Gastroesophageal sphincter (tissue), 4 donors: ENCODE results near the gene SMIM21. TPM values are rescaled to one million over a fixed set of nuclear protein-coding genes. Genes with fewer than 3 reads are reported as not detected.

Experiments used
- ATAC-seq: fragments of 150-250 bp; one replicate; pipeline ENCODE4 v1.9.1; 2016; ENCODE audit warnings: mild to moderate bottlenecking, moderate library complexity
- H3K27ac ChIP-seq, 4 donors: fragments of 200-600 bp; sonication (generic) in 3 of 4; 1 replicate in 3 of 4; 2 replicates in 1 of 4; pipeline ENCODE4 v1.5.1; 2016 to 2019
- H3K27me3 ChIP-seq: fragments of 200-600 bp; sonication (generic); one replicate; pipeline ENCODE4 v1.5.1; 2019
- H3K36me3 ChIP-seq, 2 donors: fragments of 200-600 bp; sonication (generic); one replicate each; pipeline ENCODE4 v1.5.1; 2019; ENCODE audit warnings: control low read depth in 1 of 2
- H3K4me1 ChIP-seq, 3 donors: fragments of 200-600 bp; sonication (generic); 1 replicate in 2 of 3; 2 replicates in 1 of 3; pipeline ENCODE4 v1.5.1; 2016 to 2019; ENCODE audit warnings: control low read depth in 2 of 3
- H3K4me3 ChIP-seq, 2 donors: fragments of 200-600 bp; sonication (generic); one replicate each; pipeline ENCODE4 v1.5.1; 2019; ENCODE audit warnings: mild to moderate bottlenecking in 1 of 2, moderate library complexity in 1 of 2
- H3K9me3 ChIP-seq, 3 donors: fragments of 200-600 bp; sonication (generic); one replicate each; pipeline ENCODE4 v1.5.1; 2017 to 2019; ENCODE audit warnings: control low read depth in 2 of 3
- EP300 ChIP-seq: sonication (generic); formaldehyde crosslinking; IDR thresholded peaks from one replicate; pipeline ENCODE4 v1.6.1; 2017; ENCODE audit warnings: antibody characterized with exemption, mild to moderate bottlenecking
- POLR2A ChIP-seq, 2 donors: fragments of 450-650 bp; IDR thresholded peaks; one replicate each; pipeline ENCODE4 v1.6.1; 2017; ENCODE audit warnings: antibody characterized with exemption in 2 of 2, mild to moderate bottlenecking in 2 of 2, moderate library complexity in 1 of 2
- POLR2AphosphoS5 ChIP-seq: sonication (generic); formaldehyde crosslinking; IDR thresholded peaks from one replicate; pipeline ENCODE4 v1.6.1; 2017; ENCODE audit warnings: antibody characterized with exemption
- WGBS, 2 donors: methylation state at CpG; one replicate each; pipeline ENCODE4 v1.1.5; 2018; ENCODE audit warnings: low coverage in 1 of 2; 5-methylcytosine and 5-hydroxymethylcytosine counted together
- total RNA-seq, 4 donors: library from RNA; depleted of rRNA; stranded (reverse); fragments of >200 nt; gene quantifications; one replicate each; pipeline ENCODE4 v1.1.0, GENCODE V29; 2016
- TF ChIP-seq, protein P1 (sequence below), 4 experiments: fragments of 200-600 bp in 2 of 4; fragments of 450-650 bp in 2 of 4; sonication (generic) in 1 of 4; IDR thresholded peaks; one replicate each; pipeline ENCODE4 v1.5.1; 2017 to 2019; ENCODE audit warnings: antibody characterized with exemption in 4 of 4, mild to moderate bottlenecking in 2 of 4, moderate library complexity in 2 of 4

Gene SMIM21
- total RNA-seq, 4 donors from 2014 or later, result not detected

DNA sequence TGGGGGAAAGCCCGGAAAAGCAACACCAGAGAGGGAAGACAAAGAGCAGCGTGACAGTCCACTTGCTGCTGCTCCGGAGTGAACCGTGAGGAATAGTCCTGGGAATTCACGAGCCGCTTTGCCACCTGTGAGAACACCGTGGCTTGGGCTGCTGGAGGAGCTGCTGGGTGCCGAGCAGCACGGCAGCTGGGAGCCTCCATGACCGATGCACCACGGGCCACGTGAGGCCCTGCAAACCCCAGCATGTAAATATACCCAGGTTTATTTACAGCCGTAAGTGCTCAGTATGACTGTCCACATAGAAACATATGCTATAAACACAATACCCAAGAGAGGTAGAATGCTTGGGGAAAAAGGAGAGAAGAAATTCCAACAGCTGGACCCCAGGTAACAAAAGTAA, 65.1 kb downstream of the SMIM21 start:
- Histone ChIP-seq H3K36me3 (no peaks in the 10 kb centered on the region), H3K4me1 (no peaks in the 10 kb centered on the region), H3K27me3 (peaks cover 15% of the 10 kb centered on the region), H3K9me3 (no peaks in the 10 kb centered on the region), H3K27ac (no peak overlapping the region), H3K4me3 (no peak overlapping the region)
- ATAC-seq, result no peak
- 87 to 100% methylated on average over 2 to 12 of the region's 13 CpGs for WGBS, 2 donors
- no peak for TF ChIP-seq EP300

DNA sequence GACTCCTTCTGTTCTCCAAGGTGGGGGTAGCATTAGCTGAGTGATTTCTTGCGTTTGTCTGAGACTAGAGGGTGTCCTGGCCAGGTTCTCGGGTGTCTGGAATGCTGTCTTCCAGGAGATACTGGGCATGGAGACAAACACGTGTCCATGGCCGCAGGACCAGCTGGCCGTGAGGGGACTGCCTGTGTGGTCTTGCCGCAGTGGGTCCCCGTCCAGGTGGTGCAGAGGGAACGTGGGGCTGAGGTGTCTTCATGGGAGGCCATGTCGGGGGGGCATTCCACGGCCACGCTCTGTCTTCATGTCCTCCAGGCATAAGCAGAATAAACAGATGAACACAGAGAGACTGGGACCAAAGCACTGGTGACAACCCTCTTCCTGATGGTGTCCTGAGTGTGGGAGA, 66.6 kb downstream of the SMIM21 start:
- 64% methylated on average over 5 of the region's 11 CpGs; no CpG with 5 or more reads in 1 of the 2 donors for WGBS, 2 donors
- TF ChIP-seq POLR2AphosphoS5 (no peak), EP300 (no peak), POLR2A (IDR thresholded peaks at IDR 0.05) (no peak)
- TF ChIP-seq, protein P1, sequence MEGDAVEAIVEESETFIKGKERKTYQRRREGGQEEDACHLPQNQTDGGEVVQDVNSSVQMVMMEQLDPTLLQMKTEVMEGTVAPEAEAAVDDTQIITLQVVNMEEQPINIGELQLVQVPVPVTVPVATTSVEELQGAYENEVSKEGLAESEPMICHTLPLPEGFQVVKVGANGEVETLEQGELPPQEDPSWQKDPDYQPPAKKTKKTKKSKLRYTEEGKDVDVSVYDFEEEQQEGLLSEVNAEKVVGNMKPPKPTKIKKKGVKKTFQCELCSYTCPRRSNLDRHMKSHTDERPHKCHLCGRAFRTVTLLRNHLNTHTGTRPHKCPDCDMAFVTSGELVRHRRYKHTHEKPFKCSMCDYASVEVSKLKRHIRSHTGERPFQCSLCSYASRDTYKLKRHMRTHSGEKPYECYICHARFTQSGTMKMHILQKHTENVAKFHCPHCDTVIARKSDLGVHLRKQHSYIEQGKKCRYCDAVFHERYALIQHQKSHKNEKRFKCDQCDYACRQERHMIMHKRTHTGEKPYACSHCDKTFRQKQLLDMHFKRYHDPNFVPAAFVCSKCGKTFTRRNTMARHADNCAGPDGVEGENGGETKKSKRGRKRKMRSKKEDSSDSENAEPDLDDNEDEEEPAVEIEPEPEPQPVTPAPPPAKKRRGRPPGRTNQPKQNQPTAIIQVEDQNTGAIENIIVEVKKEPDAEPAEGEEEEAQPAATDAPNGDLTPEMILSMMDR (IDR thresholded peaks at IDR 0.05), result no peak
- no peaks in the 10 kb centered on the region for H3K9me3 ChIP-seq
- H3K4me1 ChIP-seq, result no peaks in the 10 kb centered on the region
- H3K36me3 ChIP-seq, result no peaks in the 10 kb centered on the region
- no peak overlapping the region for H3K4me3 ChIP-seq
- no peak for ATAC-seq
- peaks cover 15% of the 10 kb centered on the region for H3K27me3 ChIP-seq
- H3K27ac ChIP-seq, result no peak overlapping the region

DNA sequence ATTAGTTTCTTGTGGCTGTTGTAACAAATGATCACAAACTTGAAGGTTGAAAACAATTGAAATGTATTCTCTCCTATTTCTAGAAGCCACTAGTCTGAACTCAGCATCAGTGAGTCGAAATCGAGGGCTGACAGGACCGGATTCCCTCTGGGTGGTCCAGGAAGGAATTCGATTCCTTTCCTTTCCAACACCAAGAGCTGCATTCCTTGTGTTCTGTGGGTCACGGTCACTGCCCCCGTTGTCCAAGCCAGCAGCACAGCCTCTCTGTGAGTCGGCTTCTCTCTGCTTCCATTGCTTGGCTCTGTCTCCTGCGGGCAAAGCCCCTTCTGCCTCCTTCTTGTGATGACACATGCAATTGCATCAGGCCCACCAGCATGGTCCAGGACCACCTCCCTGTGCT, 67.3 kb downstream of the SMIM21 start:
- WGBS, 2 donors, result 76 to 89% methylated on average over 8 of the region's 8 CpGs
- TF ChIP-seq, protein P1 (IDR thresholded peaks at IDR 0.05), result no peak
- TF ChIP-seq EP300 (no peak), POLR2AphosphoS5 (no peak), POLR2A (IDR thresholded peaks at IDR 0.05) (no peak)
- no peak for ATAC-seq
- Histone ChIP-seq H3K4me3 (no peak overlapping the region), H3K36me3 (no peaks in the 10 kb centered on the region), H3K27me3 (peaks cover 15% of the 10 kb centered on the region), H3K4me1 (no peaks in the 10 kb centered on the region), H3K27ac (no peak overlapping the region), H3K9me3 (no peaks in the 10 kb centered on the region)

Other genes with a start within 250 kb of the SMIM21 start
- gene PTGR3, start 218.6 kb downstream of the SMIM21 start, total RNA-seq, result 10 to 100 TPM; 24.9 to 46.8 (median 29.6) TPM
- gene TSHZ1, start 216.9 kb downstream of the SMIM21 start, total RNA-seq, result 10 to 100 TPM; 22.3 to 41.7 (median 33.8) TPM